Stimulated activated CD4-positive, alpha-beta T cell treated with anti-CD3 and anti-CD28 coated beads, TNF-alpha, amount 100 ng/mL, for 48 hours (primary cell): ENCODE measurements around the gene FSTL4.

Source experiments
- DNase-seq, 3 donors: peaks; one replicate each; pipeline ENCODE4 v3.0.0-alpha.2; 2020; ENCODE audit warnings: low read depth in 3 of 3

The FSTL4 gene

GRCh38 chr5:133612249-133612860, at the start of gene FSTL4:
Gene FSTL4 (minus strand): TSS chr5:133612541.
- DNase-seq: no peak

GRCh38 chr5:133661389-133661788, 49.0 kb upstream of the FSTL4 start:
- DNase-seq: no peak

GRCh38 chr5:133658327-133658726, 46.0 kb upstream of the FSTL4 start:
- DNase-seq: no peak

DNA sequence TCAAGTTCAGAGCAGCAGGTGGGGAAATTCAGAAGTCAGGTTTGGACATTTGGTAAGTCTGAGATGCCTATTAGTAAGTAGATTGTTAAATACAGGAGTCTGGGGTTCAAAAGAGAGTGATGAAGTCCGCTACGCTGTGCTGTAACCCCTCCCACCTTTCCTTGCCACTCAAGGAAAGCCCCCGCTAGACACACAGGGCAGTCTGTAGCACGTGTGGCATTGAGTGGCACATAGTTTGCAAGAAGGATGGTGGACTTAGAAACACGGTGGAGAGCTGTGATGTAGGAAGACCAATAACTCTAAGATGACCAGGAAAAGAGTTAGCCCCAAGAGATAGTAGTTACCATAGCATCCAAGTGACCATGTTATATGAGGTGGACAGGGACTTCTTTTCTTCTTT, 44.7 kb upstream of the FSTL4 start:
- no peak for DNase-seq

DNA sequence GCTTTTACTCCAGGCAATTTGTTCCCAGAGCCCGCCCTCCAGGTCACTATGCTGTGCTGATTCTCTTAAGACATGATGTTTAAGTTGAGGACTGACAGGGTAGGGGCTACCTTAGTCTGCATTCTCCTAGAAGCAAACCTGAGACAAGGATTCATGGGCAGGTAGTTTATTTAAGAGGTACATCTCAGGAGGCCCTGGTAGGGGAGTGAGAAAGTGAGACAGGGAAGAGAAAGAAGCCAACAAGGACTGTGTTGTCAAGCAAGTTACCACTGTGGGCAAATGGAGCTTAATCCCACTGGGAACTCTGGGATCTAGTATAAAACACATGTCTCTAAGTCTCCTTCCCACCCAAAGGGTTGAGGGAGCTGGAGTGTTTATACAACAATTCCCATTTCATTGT, 43.6 kb upstream of the FSTL4 start:
- DNase-seq: no peak

GRCh38 chr5:133653760-133654049, 41.4 kb upstream of the FSTL4 start:
- no peak for DNase-seq

GRCh38 chr5:133652951-133653759, 40.8 kb upstream of the FSTL4 start:
- DNase-seq: no peak

GRCh38 chr5:133644000-133644865, 31.9 kb upstream of the FSTL4 start:
- DNase-seq: no peak

- DNase-seq: no peak
Measured at GRCh38 chr5:133643365-133643764, 31.0 kb upstream of the FSTL4 start.

- no peak for DNase-seq
Measured at GRCh38 chr5:133642153-133642722, 29.9 kb upstream of the FSTL4 start.

DNA sequence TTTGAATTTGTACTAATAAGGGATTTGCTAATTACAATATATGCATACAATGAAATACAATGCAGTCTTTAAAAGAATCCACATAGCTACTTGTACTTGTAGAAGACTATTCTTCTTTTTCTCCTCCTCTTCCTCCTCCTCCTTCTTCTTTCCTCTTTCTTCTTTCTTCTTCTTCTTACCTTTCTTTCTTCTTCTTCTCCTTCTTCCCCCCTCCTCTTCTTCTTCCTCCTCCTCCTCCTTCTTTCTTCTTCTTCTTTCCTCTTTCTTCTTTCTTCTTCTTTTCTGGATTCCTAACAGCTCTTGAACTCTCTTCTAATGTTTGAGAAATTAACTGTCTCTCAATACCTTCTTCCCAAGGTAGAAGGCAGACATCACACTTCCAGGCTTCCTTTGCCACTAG, 29.3 kb upstream of the FSTL4 start:
- DNase-seq: no peak

- DNase-seq: no peak
Measured at GRCh38 chr5:133639850-133640528, 27.6 kb upstream of the FSTL4 start.

GRCh38 chr5:133638436-133638835, 26.1 kb upstream of the FSTL4 start:
- DNase-seq: no peak

- no peak for DNase-seq
Measured at GRCh38 chr5:133637206-133637605, 24.9 kb upstream of the FSTL4 start.

DNA sequence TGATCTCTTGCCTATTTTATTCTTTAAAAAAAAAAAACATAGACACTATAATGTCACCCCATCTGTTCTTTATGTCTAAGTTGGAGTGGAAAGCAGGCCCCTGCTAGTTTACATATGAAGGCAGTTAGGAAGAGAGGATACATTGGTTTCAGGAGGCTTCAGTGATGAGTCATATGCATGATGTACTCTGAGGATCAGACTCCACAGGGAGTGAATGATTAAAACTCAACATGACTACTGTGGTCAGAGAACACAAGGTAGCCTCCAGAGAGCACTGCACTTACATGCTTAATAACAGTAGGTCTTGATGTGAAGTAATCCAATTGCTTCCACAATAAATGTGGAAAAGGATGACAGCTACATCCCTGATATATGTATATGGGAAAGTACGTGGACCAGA, 22.7 kb upstream of the FSTL4 start:
- DNase-seq: no peak

- no peak for DNase-seq
Measured at GRCh38 chr5:133627180-133627579, 14.8 kb upstream of the FSTL4 start.

GRCh38 chr5:133624316-133624715, 12.0 kb upstream of the FSTL4 start:
- no peak for DNase-seq

DNA sequence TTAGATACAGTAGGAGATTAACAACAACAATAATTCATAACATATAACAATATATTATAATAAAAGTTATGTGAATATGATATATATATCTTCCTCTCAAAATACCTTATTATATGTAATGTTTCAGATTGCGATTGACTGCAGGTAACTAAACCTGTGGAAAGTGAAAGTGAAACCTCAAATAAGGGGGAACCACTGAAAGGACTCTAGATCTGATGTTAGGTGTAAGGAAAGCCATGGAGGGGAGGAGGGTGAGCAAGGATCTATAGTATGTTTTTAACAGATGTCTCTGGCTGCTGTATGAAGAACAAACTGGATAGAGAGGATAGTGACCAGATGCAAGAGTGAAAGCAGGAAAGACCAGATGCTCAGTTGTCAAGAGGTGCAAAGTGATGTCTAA, 5.8 kb upstream of the FSTL4 start:
- DNase-seq: no peak

DNA sequence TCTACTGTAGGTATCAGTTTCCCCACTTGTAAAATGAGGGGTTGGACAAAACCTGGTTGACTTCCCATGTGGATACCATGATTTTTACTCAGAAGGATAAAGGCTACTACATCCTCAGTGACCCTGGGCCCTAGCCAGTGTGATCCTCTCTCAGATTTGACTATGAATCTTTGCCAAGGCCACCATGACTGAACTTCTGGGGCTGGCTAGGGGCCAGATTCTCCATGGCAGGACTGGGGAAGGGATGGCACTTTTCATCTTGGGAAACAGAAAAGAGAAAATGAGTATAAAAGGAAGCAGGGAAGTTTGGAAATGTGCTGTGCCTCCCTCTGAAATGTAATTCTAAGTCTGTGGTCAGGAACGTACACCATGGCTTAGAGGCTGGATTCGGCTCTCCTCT, 1.4 kb upstream of the FSTL4 start:
- DNase-seq: no peak

DNA sequence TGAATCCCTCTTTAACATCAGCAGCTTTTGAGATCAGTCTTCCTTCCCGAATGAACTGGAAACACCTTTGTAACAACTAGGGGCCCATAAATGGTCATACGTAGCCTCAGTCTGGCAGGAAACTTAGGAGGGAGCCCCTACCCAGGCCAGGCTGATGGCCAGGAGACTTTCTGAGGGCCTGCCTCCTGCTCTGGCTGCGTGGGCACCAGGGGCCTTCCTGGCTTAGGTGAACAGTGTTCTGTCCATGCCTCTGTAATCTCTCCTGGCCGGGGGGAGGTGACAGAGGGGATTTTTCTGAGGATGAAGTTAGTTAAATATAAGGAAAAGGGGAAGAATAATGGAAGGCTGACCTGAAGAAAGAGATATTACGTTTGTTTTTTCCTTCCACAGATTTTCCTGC, 843 bp upstream of the FSTL4 start:
- no peak for DNase-seq

- DNase-seq: no peak
Measured at GRCh38 chr5:133611357-133612248, 738 bp downstream of the FSTL4 start.
